Glomerular visceral epithelial cell (primary cell): ENCODE results near the gene ATPAF1.
A peak's percentile ranks its signal among the peaks of the same experiment; 100 is the strongest.
"Not testable (repeated sequence)": the region's sequence is repeated elsewhere in the genome, so short reads cannot be mapped to it uniquely, and the experiment has no call there.

Source experiments
- DNase-seq: peaks from one replicate; pipeline ENCODE4 v3.0.0-alpha.2; 2016; ENCODE audit errors: extremely low spot score

The ATPAF1 gene

GRCh38 chr1:46681333-46682034, 13.3 kb upstream of the ATPAF1 start:
- no peak for DNase-seq

- no peak for DNase-seq
Observed at GRCh38 chr1:46679789-46680573, 11.8 kb upstream of the ATPAF1 start.

GRCh38 chr1:46677339-46677738, 9.2 kb upstream of the ATPAF1 start:
- DNase-seq: no peak

GRCh38 chr1:46676531-46676930, 8.4 kb upstream of the ATPAF1 start:
- DNase-seq: no peak

GRCh38 chr1:46675549-46676314, 7.6 kb upstream of the ATPAF1 start:
- DNase-seq: no peak

- DNase-seq: peak; percentile 20
Observed at GRCh38 chr1:46673749-46674182, 5.6 kb upstream of the ATPAF1 start.

- no peak for DNase-seq
Observed at GRCh38 chr1:46672696-46673095, 4.5 kb upstream of the ATPAF1 start.

GRCh38 chr1:46671554-46671953, 3.4 kb upstream of the ATPAF1 start, which contains the start of gene TEX38:
Gene TEX38, plus strand, starts transcription at chr1:46671854. Its CDS starts 81 bp downstream, at chr1:46671935.
- no peak for DNase-seq

GRCh38 chr1:46670134-46670533, 2.0 kb upstream of the ATPAF1 start:
- DNase-seq: no peak

GRCh38 chr1:46665983-46666382, 2.2 kb downstream of the ATPAF1 start:
- DNase-seq: no peak

- DNase-seq: not testable (repeated sequence)
Observed at GRCh38 chr1:46662919-46663318, 5.2 kb downstream of the ATPAF1 start.

- not testable (repeated sequence) for DNase-seq
Observed at GRCh38 chr1:46660116-46660515, 8.0 kb downstream of the ATPAF1 start.

GRCh38 chr1:46659307-46659870, 8.8 kb downstream of the ATPAF1 start:
- DNase-seq: no peak

- DNase-seq: no peak
Observed at GRCh38 chr1:46657775-46658174, 10.4 kb downstream of the ATPAF1 start.

GRCh38 chr1:46656643-46657042, 11.5 kb downstream of the ATPAF1 start:
- no peak for DNase-seq

GRCh38 chr1:46655848-46656247, 12.3 kb downstream of the ATPAF1 start:
- no peak for DNase-seq

GRCh38 chr1:46654698-46655097, 13.5 kb downstream of the ATPAF1 start:
- DNase-seq: not testable (repeated sequence)

- DNase-seq: no peak
Observed at GRCh38 chr1:46654012-46654411, 14.2 kb downstream of the ATPAF1 start.

- DNase-seq: no peak
Observed at GRCh38 chr1:46653405-46653958, 14.7 kb downstream of the ATPAF1 start.

GRCh38 chr1:46652321-46653100, 15.7 kb downstream of the ATPAF1 start:
- no peak for DNase-seq

GRCh38 chr1:46651152-46651551, 17.0 kb downstream of the ATPAF1 start:
- not testable (repeated sequence) for DNase-seq
